ENCODE data around the gene STK36.

Gene STK36, protein sequence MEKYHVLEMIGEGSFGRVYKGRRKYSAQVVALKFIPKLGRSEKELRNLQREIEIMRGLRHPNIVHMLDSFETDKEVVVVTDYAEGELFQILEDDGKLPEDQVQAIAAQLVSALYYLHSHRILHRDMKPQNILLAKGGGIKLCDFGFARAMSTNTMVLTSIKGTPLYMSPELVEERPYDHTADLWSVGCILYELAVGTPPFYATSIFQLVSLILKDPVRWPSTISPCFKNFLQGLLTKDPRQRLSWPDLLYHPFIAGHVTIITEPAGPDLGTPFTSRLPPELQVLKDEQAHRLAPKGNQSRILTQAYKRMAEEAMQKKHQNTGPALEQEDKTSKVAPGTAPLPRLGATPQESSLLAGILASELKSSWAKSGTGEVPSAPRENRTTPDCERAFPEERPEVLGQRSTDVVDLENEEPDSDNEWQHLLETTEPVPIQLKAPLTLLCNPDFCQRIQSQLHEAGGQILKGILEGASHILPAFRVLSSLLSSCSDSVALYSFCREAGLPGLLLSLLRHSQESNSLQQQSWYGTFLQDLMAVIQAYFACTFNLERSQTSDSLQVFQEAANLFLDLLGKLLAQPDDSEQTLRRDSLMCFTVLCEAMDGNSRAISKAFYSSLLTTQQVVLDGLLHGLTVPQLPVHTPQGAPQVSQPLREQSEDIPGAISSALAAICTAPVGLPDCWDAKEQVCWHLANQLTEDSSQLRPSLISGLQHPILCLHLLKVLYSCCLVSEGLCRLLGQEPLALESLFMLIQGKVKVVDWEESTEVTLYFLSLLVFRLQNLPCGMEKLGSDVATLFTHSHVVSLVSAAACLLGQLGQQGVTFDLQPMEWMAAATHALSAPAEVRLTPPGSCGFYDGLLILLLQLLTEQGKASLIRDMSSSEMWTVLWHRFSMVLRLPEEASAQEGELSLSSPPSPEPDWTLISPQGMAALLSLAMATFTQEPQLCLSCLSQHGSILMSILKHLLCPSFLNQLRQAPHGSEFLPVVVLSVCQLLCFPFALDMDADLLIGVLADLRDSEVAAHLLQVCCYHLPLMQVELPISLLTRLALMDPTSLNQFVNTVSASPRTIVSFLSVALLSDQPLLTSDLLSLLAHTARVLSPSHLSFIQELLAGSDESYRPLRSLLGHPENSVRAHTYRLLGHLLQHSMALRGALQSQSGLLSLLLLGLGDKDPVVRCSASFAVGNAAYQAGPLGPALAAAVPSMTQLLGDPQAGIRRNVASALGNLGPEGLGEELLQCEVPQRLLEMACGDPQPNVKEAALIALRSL (N-terminal part only)

DNA sequence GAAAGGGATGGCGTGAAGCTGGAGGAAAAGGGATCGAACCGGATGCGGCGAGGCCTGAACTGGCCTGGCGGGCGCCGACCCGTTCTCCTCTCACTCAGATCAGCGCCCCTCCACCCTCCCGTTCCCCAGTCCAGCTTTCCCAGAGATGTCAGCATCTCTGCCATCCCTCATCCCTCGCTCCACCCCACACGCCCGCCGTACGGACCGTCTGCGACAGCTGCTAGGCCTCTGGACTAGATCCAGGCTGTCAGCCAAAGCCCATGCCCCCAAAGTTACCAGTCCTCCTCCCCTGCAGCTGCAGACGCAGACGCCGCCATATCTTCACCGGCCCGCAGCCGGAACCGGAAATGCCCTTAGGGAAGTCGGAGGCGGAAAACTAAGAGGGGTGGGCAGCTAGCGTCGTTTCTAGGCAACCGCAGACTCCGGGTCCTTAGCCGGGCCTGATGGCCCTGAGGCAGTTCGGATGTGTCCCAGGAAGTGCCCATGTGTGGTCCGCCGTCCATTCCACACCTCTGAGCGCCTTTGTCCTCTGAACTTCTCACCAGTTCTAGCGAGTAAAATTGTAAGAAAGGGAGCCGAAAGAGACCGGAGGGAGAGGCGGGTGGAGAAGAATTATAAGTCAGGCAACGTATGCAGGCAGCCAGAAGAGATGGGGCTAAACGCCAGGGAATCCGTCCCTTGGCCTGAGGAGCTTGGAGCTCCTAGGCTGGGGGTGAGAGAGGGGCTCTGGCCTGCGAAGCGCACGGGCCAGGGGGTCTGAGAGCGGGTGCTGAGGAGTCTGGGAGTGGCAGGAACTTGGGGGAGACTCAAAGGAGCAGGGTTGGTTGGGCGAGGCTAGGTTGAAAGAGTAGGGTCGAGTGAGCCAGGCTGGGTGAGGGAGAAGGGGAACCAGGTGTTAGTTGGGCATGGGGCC is at the start of gene STK36, which contains the start of gene RNF25:
STK36 (plus strand) TSS at position 433 of the 913 bp plus-strand sequence. CDS start 744 bp downstream, outside the sequence.
RNF25 (minus strand) TSS at position 349 of the 913 bp plus-strand sequence; CDS start at position 317, 32 bp downstream.
- peak; percentile 92 for DNase-seq

DNA sequence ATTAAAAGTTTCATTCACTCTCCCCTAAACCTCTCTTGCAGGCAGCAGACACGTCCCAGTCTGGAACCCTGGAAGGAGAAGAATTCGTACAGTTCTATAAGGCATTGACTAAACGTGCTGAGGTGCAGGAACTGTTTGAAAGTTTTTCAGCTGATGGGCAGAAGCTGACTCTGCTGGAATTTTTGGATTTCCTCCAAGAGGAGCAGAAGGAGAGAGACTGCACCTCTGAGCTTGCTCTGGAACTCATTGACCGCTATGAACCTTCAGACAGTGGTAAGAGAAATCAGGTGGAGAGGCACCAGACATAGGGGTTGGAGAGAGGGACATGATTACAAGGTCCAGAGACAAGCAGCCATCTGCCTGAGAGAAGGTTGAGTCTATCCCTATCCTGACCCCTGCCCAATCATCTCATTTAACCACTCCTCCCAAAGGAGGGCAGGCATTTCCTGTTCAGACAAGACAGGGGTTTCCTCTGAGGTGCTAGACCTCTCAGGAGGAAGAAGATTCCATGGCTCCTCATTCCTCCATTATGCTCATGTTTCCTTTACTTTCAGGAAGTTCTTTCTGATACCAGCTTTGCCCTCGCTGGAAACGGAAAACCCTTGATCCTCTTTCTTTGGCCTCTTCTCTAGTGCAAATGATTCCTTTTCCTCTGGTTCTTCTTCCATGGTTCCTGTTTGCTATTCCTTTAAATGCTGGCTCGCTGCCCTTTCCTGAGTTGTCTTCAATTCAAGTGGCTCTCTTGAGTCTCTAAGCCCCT is 49.1 kb upstream of the STK36 start:
- DNase-seq: peak; percentile 35

DNA sequence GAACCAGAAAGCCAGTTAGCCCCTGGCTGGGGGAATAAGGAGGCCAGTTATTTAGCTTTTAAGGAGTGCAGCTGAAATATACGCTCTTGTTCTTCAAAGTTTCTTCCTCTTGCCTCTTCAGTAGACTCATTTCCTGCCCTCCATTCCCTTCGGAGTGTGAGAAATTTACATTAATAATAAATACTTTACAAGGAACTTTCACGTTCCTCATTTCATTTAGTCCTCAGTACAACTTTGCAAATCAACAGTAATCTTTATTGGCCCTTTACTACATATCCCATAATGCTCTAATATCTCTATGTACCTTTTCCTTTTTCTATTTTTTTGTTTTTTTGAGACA is 48.5 kb upstream of the STK36 start:
- no peak for DNase-seq

DNA sequence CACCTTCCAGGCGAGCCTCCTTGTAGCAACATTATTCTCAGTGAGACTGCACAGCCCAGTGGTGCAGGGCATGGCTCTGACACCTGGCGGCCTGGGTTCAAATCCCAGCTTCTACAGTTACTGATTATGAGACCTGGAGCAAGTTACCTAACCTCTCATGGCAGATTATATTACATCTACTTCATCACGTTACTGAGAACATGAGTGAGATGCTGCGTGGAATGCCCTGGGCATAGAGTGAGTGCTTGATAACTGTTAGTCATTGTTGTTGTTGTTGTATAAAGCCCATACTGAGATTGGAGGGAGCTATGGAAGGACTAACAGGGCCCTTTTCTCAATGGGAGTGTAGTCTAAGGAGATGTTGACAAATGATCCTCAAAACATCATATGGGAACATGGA is 45.5 kb upstream of the STK36 start:
- no peak for DNase-seq

DNA sequence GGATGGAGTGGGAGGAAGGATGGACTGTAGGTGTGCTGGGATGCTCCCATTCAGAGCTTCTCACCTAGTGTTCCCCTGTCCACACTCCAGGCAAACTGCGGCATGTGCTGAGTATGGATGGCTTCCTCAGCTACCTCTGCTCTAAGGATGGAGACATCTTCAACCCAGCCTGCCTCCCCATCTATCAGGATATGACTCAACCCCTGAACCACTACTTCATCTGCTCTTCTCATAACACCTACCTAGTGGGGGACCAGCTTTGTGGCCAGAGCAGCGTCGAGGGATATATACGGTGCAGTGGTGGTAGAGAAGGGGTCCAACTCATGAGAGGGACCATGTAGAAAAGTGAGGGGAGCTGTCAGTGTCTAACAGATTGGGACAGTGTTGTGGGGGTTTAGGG is 43.9 kb upstream of the STK36 start:
- no peak for DNase-seq

DNA sequence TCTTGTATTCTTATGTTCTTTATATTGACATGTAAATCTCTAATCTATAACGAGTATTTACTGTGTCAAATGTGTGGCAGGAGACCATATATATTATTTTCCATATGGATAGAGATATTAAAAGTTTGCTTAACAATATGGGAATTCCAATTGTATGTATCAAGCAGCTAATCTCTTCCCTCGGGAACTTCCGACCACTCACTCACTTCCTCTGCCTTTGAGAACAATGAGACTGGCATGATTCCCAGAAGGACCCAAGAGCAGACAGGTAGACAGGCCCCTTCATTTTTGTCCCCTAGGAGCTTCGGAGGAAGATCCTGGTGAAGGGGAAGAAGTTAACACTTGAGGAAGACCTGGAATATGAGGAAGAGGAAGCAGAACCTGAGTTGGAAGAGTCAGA is 40.0 kb upstream of the STK36 start:
- DNase-seq: peak; percentile 36

DNA sequence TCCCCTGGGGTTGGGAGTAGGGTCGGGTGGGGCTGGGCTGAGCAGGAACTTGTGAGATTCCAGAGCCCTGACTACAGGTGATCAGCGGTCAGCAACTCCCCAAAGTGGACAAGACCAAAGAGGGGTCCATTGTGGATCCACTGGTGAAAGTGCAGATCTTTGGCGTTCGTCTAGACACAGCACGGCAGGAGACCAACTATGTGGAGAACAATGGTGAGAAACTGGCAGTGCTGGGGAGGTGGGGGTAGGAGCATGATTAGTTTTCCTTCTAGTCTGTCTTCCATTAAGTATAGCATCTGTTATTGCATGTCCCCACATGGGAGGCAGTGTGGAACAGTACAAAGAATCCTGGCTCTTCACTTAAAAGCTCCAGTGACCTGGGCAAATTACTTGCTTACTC is 36.2 kb upstream of the STK36 start:
- DNase-seq: no peak

DNA sequence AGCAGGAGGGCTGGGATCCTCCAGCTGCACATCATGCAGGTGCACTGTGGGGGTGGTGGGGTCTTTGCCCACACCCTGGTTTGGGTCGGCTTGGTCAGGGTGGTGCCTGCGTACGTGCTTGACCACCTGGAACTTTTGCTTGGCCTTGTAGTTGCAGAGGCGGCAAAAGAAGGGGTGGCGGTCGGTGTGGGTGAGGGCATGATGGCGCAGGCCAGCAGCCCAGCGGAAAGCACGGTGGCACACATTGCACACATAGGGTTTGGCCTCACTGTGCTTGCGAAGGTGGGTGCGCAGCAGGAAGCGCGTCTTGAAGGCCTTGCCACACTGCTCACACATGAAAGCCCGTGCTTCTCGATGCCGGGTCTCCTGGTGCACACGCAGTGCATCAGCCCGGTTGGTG is 33.5 kb upstream of the STK36 start:
- no peak for DNase-seq

DNA sequence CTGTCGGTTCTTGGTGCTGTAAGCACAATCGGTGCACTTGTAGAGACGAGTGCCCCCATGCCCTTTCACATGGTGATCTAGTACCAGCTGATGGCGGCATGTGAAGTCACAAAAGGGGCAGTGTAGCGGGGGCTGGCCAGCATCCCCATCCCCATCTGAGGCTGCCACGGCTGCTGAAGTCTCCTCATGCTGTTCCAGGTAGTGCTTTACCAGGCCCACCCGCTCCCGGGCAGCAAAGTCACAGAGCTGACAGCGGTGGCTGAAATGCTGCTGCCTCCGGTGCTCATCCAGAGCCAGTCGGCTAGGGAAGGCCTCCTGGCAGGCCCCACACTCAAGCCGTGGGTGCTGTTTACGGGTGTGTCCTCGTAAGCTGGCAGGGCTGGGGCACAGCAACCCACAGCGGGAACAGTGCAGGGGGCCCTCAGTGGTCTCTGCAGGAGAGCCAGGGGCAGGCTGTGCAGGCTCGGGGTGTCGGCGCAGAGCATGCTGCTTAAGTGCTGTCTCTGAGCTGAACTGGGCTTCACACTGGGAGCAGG is 29.7 kb upstream of the STK36 start:
- DNase-seq: no peak

DNA sequence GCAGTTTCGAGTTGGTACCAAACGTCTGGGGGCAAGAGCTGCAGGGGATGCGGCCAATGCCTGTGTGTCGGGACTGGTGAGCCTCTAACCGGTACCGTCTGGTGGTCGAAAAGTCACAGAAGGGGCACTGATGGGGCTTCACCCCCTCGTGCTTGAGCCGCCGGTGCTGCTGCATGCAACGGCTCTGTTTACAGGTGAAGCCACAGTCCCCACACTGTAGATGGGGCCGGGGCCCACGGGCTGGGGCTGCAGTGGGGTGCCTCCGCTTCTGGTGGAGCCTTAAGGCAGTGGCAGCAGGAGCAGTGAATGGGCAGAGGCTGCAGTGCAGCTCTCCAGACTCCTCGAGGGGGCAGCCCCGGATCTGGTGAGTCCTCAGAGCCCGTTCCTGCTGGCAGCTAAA is 29.1 kb upstream of the STK36 start:
- DNase-seq: no peak

DNA sequence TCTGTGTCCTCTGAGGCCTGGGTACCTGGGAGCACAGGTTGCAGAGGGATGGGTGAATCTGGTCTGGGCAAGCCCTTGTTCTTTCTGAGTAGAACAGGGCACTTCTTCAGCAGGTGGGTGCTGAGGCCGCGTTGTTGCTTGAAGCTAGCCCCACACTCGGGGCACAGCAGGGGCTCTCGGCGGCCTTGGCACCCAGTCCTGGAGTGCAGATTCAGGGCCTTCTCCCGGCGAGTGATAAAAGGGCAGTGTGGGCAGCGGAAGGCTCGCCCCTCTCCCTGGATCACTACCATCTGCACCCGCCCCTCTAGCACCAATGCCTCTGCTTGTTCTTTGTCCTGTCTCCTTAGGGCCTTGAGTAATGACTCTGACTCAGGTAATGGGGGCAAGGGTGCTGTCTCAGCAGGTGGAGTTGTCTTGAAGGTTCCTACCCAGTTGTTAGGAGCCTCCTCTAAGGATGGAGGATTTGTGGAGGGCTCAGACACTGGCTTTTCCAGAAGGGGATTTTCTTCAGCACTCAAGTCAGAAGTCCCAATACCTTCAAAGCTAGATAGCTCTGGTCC is 28.1 kb upstream of the STK36 start:
- no peak for DNase-seq

DNA sequence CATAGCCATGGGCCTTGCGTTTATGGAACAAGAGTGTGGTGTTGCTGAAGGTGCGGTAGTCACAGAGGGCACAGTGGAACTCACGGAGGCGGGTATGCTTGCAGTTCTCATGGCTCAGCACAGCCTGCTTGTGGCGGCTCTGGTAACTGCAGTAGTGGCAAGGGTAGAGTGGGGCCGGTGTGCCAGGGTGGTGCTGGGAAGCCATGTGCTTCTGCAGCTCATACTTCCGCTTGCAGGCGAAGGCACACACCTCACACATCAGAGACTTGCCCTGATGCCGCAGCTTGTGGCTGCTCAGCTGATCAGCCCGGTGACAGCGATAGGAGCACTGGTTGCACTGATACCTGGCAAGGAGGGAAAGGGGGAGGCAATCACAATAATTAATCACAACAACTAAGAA is 27.2 kb upstream of the STK36 start:
- no peak for DNase-seq

DNA sequence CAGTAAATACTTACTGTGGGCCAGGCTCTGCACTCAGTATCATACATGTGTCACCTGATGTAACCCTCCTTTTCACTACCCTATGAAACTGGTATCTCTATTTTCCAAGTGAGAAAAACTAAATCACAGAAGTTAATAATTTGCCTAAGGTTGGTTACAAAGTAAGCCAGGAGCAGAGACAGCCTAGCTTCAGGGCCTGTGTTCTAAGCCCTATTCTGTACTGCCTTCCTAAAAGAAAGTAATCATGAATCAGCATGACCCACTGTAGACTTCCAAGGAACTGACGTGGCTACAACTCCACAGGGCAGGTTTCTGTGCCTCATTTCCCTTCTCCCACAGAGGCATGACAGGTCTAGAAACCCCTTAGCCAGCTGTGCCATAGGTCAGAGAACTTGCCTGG is 26.8 kb upstream of the STK36 start:
- DNase-seq: peak; percentile 46

DNA sequence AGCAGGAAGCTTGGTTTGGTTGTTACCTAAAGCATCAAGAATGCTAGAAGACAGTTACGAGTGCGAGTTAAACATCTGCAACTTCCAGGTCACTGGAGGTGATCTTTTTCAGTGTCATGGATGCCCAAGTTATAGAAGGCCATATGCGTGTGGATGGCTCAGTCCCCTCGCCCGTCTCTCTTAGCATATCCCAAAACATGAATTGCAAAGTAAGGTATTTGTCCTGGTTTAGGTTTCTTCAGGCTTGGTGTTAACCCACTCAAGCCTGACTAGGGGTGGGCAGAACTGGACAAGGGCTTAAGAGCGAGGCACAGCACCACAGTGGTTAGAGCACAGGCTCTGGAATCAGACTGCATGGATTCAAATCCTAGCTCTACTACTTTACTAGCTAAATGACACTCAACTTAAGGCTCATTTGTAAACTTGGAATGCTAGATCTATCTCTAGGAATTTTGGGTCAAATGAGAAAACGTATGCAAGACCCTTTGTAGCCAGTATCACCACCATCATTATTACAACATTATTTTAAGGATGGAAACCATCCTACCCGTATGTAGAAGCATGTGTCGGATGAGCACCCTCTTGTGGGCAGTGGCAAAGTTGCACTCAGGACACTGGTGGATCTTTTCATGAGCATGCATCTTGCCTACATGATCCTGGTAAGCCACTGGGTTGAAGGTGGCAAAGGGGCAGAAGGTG is 23.6 kb upstream of the STK36 start:
- DNase-seq: peak; percentile 64

DNA sequence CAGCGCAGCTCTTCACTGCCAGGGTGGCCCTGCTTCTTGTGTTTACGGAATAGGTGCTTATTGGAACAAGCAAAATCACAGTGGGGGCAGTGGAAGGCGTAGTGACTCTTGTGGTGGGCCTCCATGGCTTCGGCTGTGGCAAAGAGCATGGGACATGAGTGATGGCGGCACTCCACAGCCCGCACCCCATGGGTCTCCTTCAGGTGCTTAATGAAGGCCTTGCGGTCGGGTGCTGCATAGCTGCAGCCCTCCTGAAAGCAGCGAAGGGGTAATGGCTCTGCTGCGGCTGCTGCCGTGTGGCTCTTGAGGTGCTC is 23.1 kb upstream of the STK36 start:
- DNase-seq: no peak

DNA sequence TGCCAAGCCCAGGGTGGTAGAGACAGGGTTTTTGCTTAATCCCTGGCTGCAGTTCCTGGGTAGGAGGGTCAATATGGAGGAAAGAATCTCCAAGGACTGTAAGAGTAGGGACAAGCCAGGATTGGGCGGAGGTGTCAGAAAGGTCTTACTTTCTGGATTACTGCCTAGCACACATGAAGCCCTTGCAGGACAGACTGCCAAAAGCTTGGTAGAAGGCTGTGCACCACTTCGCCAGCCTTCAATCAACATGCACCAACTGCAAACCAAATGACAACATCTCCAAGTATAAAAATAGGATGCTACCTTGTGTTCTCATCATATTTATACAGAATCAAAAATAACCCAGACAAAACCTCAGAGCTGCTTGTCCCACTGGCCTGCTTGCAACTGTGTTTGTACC is 16.1 kb upstream of the STK36 start:
- DNase-seq: no peak

DNA sequence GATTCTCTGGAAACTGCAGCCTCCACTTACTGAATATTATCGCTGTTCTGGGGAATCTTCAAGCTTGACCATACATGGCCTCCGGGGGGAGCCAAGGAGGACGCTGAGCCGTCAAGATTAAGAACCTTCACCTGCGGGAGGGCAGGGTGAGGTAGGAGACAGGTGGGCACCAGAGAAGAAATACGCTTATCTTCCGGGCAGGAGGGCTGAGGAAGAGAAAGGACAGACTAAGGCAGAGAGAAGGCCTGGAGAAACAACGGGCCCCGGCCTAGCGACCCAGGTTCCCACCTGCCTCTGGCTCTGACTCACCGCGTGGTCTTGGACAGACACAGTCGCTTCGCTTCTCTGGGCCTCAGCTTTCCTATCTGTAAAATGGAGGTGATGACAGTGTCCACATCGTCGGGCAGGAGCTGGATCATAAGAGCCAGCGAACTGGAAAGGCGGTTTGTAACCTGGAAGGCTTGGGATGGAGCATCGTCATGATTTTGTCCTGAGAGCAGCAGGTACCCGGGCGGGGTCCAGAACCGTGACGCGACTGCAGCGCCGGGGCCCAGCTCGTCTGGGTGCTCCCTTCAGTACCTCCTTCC is 13.1 kb upstream of the STK36 start:
- peak; percentile 52 for DNase-seq

DNA sequence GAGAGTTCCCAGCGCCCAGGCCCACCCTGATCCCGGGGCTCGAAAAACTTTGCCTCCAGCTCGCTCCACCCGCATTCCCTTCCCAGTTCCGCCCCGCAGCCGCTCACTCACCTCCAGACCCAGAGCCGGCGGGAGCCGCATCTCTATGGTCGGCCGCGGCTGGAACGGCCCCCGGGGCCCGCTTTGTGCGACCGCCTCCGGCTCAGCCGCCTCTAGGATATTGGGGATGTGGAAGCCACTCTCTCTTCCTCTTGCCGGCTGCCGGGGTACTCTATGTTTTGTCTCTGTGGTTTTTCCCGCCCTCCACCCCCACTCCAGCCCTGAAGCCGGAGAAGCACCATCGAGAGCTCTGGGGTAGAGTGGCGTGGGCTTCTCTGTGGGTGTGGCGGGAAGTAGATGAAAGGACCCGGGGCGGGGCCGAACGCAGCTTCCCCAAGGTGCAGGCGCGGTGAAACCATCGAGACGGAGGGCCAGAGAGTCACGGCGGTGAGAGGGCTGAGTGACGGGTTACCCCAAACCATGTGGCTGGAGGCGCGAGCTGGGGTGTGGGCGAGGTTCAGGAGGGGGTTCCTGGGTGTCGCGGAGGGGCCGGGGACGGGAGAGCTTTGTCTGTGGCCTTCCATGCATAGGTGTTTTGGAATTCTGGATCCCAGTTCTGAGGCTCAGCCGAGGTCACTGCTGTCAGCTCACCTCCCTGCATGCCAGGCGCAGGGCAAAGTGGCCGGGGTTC is 12.5 kb upstream of the STK36 start, which contains the start of the genes BCS1L and ZNF142:
BCS1L (plus strand) TSS at position 426 of the 730 bp plus-strand sequence. CDS start 1,305 bp downstream, outside the sequence.
ZNF142 (minus strand) TSS at position 366 of the 730 bp plus-strand sequence. CDS start 3,194 bp downstream, outside the sequence.
- peak; percentile 89 for DNase-seq

DNA sequence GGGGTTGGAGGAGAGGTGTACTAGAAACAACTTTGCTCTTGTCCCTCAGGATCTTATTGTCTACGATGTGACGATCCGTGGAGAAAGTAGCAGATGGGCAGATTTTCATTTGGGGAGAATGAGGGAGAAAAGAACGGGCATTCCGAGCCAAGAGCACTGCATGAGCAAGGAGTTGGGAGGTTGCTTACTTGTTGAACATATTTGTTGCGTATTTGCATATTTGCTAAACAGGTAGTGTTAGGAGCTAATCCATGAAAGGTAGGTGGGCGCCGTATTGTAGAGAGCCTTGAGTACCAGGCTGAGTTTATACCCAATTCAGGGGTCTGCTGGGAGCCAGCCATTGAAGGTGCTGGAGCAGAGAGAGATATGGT is 11.9 kb upstream of the STK36 start:
- DNase-seq: no peak

All from EL (cell line).